ENCODE measurements around the gene OGDH. TPM values are rescaled to one million over a fixed set of nuclear protein-coding genes. Genes with fewer than 3 reads are reported as not detected.
A peak's percentile ranks its signal among the peaks of the same experiment; 100 is the strongest.

Gene OGDH
- total RNA-seq, 1 experiment from 2014 or later: 75.1 TPM

GRCh38 chr7:44567884-44568283, 38.5 kb upstream of the OGDH start:
- intact Hi-C loops (cut with micrococcal nuclease): no loop called here
- Mint-ChIP-seq H3K4me1 (ENCODE audit: insufficient read depth, unreplicated experiment) (peaks cover 15% of the 10 kb centered on the region), H3K36me3 (ENCODE audit: insufficient read depth, unreplicated experiment) (peaks cover 82% of the 10 kb centered on the region), H3K9me3 (ENCODE audit: unreplicated experiment) (no peaks in the 10 kb centered on the region), H3K27me3 (ENCODE audit: insufficient read depth, unreplicated experiment) (no peaks in the 10 kb centered on the region), H3K4me3 (ENCODE audit: unreplicated experiment) (no peak overlapping the region), H3K27ac (ENCODE audit: low read depth, unreplicated experiment) (no peak overlapping the region)
- no TSS peak for BruUV-seq (replicated peaks)
- ChIA-PET POLR2A (interaction anchor here (0.6 to 1.4 kb wide), 3 partner anchors 18 to 229 kb away, joined by 3 to 4 read pairs (median 3); partner anchors contain the start of gene NUDCD3), CTCF (interaction anchor here (0.6 to 4.6 kb wide), 7 partner anchors 20 to 326 kb away, joined by 3 to 43 read pairs (median 5); partner anchors contain the start of gene NUDCD3)
- no peak for DNase-seq (ENCODE audit: unreplicated experiment)
- no peak for TF ChIP-seq CTCF (IDR thresholded peaks at IDR 0.05; ENCODE audit: unreplicated experiment)

- Mint-ChIP-seq H3K27ac (ENCODE audit: low read depth, unreplicated experiment) (no peak overlapping the region), H3K4me3 (ENCODE audit: unreplicated experiment) (no peak overlapping the region), H3K27me3 (ENCODE audit: insufficient read depth, unreplicated experiment) (no peaks in the 10 kb centered on the region), H3K9me3 (ENCODE audit: unreplicated experiment) (no peaks in the 10 kb centered on the region), H3K4me1 (ENCODE audit: insufficient read depth, unreplicated experiment) (peaks cover 10% of the 10 kb centered on the region), H3K36me3 (ENCODE audit: insufficient read depth, unreplicated experiment) (peaks cover 83% of the 10 kb centered on the region)
- intact Hi-C loops (cut with micrococcal nuclease): no loop called here
- TF ChIP-seq CTCF (IDR thresholded peaks at IDR 0.05; ENCODE audit: unreplicated experiment): no peak
- ChIA-PET POLR2A (interaction anchor here (0.6 to 0.9 kb wide), 3 partner anchors 11 to 228 kb away, joined by 3 read pairs; no protein-coding TSS in a partner anchor), CTCF (interaction anchor here (0.5 to 2.6 kb wide), 8 partner anchors 8 to 458 kb away, joined by 3 to 10 read pairs (median 4); no protein-coding TSS in a partner anchor)
- DNase-seq (ENCODE audit: unreplicated experiment): no peak
- no TSS peak for BruUV-seq (replicated peaks)
Measured at GRCh38 chr7:44568771-44569560, 37.5 kb upstream of the OGDH start.

- Mint-ChIP-seq H3K4me3 (ENCODE audit: unreplicated experiment) (no peak overlapping the region), H3K9me3 (ENCODE audit: unreplicated experiment) (no peaks in the 10 kb centered on the region), H3K36me3 (ENCODE audit: insufficient read depth, unreplicated experiment) (peaks cover 83% of the 10 kb centered on the region), H3K4me1 (ENCODE audit: insufficient read depth, unreplicated experiment) (peaks cover 18% of the 10 kb centered on the region), H3K27ac (ENCODE audit: low read depth, unreplicated experiment) (no peak overlapping the region), H3K27me3 (ENCODE audit: insufficient read depth, unreplicated experiment) (no peaks in the 10 kb centered on the region)
- ChIA-PET POLR2A (interaction anchor here (0.5 kb wide), 1 partner anchor 63 kb away, joined by 3 read pairs; no protein-coding TSS in a partner anchor), CTCF (interaction anchor here (0.5 to 0.6 kb wide), 2 partner anchors 79 to 463 kb away, joined by 4 read pairs; no protein-coding TSS in a partner anchor)
- DNase-seq (ENCODE audit: unreplicated experiment): no peak
- TF ChIP-seq CTCF (IDR thresholded peaks at IDR 0.05; ENCODE audit: unreplicated experiment): no peak
- BruUV-seq (replicated peaks): no TSS peak
- intact Hi-C loops (cut with micrococcal nuclease): no loop called here
Measured at GRCh38 chr7:44569959-44570358, 36.5 kb upstream of the OGDH start.

GRCh38 chr7:44572771-44573170, 33.7 kb upstream of the OGDH start:
- ChIA-PET POLR2A (interaction anchor here (0.5 to 4.5 kb wide), 21 partner anchors 9 to 563 kb away, joined by 3 to 69 read pairs (median 6); partner anchors contain the start of genes H2AZ2, NUDCD3, OGDH and PPIA), CTCF (interaction anchor here (0.6 to 3.9 kb wide), 10 partner anchors 9 to 442 kb away, joined by 3 to 23 read pairs (median 3); no protein-coding TSS in a partner anchor)
- no TSS peak for BruUV-seq (replicated peaks)
- TF ChIP-seq CTCF (IDR thresholded peaks at IDR 0.05; ENCODE audit: unreplicated experiment): no peak
- no peaks in the 10 kb centered on the region for H3K9me3 Mint-ChIP-seq (ENCODE audit: unreplicated experiment)
- H3K36me3 Mint-ChIP-seq (ENCODE audit: insufficient read depth, unreplicated experiment): peaks cover 79% of the 10 kb centered on the region
- H3K4me1 Mint-ChIP-seq (ENCODE audit: insufficient read depth, unreplicated experiment): peaks cover 21% of the 10 kb centered on the region
- peak overlapping the region; percentile 98 for H3K4me3 Mint-ChIP-seq (ENCODE audit: unreplicated experiment)
- intact Hi-C loops (cut with micrococcal nuclease): no loop called here
- no peak for DNase-seq (ENCODE audit: unreplicated experiment)
- no peaks in the 10 kb centered on the region for H3K27me3 Mint-ChIP-seq (ENCODE audit: insufficient read depth, unreplicated experiment)
- peak overlapping the region; percentile 95 for H3K27ac Mint-ChIP-seq (ENCODE audit: low read depth, unreplicated experiment)
